HEK293 (cell line): ENCODE results near the gene ITK.

ENCODE experiments used
- CTCF ChIP-seq: fragments of 450-650 bp; formaldehyde crosslinking; IDR thresholded peaks from 2 replicates; pipeline ENCODE4 v1.5.1; 2016; ENCODE audit warnings: missing biosample characterization, missing genetic modification characterization
- RBAK ChIP-seq: fragments of 450-650 bp; formaldehyde crosslinking; IDR thresholded peaks from 2 replicates; pipeline ENCODE4 v1.5.1; 2016; ENCODE audit warnings: missing biosample characterization, missing genetic modification characterization
- ZBTB20 ChIP-seq: fragments of 450-650 bp; formaldehyde crosslinking; IDR thresholded peaks from 2 replicates; pipeline ENCODE4 v1.5.1; 2016; ENCODE audit warnings: missing biosample characterization, missing genetic modification characterization
- ZNF274 ChIP-seq, 2 experiments: fragments of 200-500 bp in 1 of 2; fragments of 450-650 bp in 1 of 2; sonication (Bioruptor generic) in 1 of 2; formaldehyde crosslinking in 1 of 2; IDR thresholded peaks; 2 replicates each; pipeline versions ENCODE4 v1.5.1 to v1.6.1; 2014 to 2016; ENCODE audit warnings: borderline replicate concordance in 1 of 2, inconsistent platforms in 1 of 2, low read length in 1 of 2, missing biosample characterization in 1 of 2, missing genetic modification characterization in 1 of 2
- ZNF311 ChIP-seq: fragments of 450-650 bp; formaldehyde crosslinking; IDR thresholded peaks from 2 replicates; pipeline ENCODE4 v1.5.1; 2017; ENCODE audit warnings: missing biosample characterization, missing genetic modification characterization, borderline replicate concordance
- ZNF394 ChIP-seq: fragments of 450-650 bp; formaldehyde crosslinking; IDR thresholded peaks from 2 replicates; pipeline ENCODE4 v1.5.1; 2016; ENCODE audit warnings: missing biosample characterization, missing genetic modification characterization, mild to moderate bottlenecking, moderate library complexity, borderline replicate concordance
- ZNF747 ChIP-seq: fragments of 450-650 bp; formaldehyde crosslinking; IDR thresholded peaks from 2 replicates; pipeline ENCODE4 v1.5.1; 2016; ENCODE audit warnings: missing biosample characterization, missing genetic modification characterization

GRCh38 chr5:157266286-157267007 lies 85.8 kb downstream of the ITK start:
- TF ChIP-seq RBAK (no peak), CTCF (tag by site-specific recombination) (no peak), ZNF311 (no peak), ZNF394 (no peak), ZNF747 (tag by site-specific recombination) (no peak), ZNF274 (IDR thresholded peaks at IDR 0.05; ENCODE audit: low read length) (no peak), ZNF274 (tag by site-specific recombination; IDR thresholded peaks at IDR 0.05; ENCODE audit: borderline replicate concordance) (no peak), ZBTB20 (tag by site-specific recombination) (no peak; the same call in 1 of the 2 replicates)
